Adrenal gland (tissue), 12 donors: ENCODE results near the gene UBE2L5. TPM values are rescaled to one million over a fixed set of nuclear protein-coding genes. Genes with fewer than 3 reads are reported as not detected.

Experiments
- DNase-seq, 7 donors: peaks; one replicate each; pipeline ENCODE4 v3.0.0-alpha.2; 2019 to 2020
- H3K27ac ChIP-seq, 5 donors: fragments of 200-600 bp; sonication (generic) in 4 of 5; 1 replicate in 3 of 5; 2 replicates in 2 of 5; pipeline versions ENCODE4 v1.5.1 to v1.8.0; 2016 to 2020; ENCODE audit warnings: mild to moderate bottlenecking in 1 of 5
- H3K27me3 ChIP-seq: fragments of 200-600 bp; 2 replicates; pipeline ENCODE4 v1.8.0; 2021
- H3K36me3 ChIP-seq, 2 donors: fragments of 200-600 bp; replicated peaks in 1 of 2; 1 replicate in 1 of 2; 2 replicates in 1 of 2; pipeline versions ENCODE4 v1.5.1 to v1.8.0; 2018 to 2022
- H3K4me1 ChIP-seq, 2 donors: fragments of 200-600 bp; replicated peaks in 1 of 2; 1 replicate in 1 of 2; 2 replicates in 1 of 2; pipeline versions ENCODE4 v1.5.1 to v1.8.0; 2018 to 2021
- H3K4me3 ChIP-seq, 4 donors: fragments of 200-600 bp; sonication (generic) in 3 of 4; one replicate each; pipeline ENCODE4 v1.5.1; 2016 to 2018
- H3K9me3 ChIP-seq, 3 donors: fragments of 200-600 bp; sonication (generic) in 1 of 3; replicated peaks in 1 of 3; 1 replicate in 2 of 3; 2 replicates in 1 of 3; pipeline versions ENCODE4 v1.5.1 to v1.8.0; 2016 to 2021
- CTCF ChIP-seq, 6 experiments: fragments of 450-650 bp in 4 of 6; fragments of 200-600 bp in 2 of 6; sonication (generic) in 1 of 6; IDR thresholded peaks; 1 replicate in 5 of 6; 2 replicates in 1 of 6; pipeline versions ENCODE4 v1.5.1 to v1.8.0; 2016 to 2021; ENCODE audit warnings: antibody characterized with exemption in 6 of 6, mild to moderate bottlenecking in 2 of 6, moderate library complexity in 1 of 6
- POLR2A ChIP-seq, 2 donors: fragments of 450-650 bp; IDR thresholded peaks; one replicate each; pipeline ENCODE4 v1.6.1; 2017; ENCODE audit warnings: antibody characterized with exemption in 2 of 2, mild to moderate bottlenecking in 2 of 2, moderate library complexity in 1 of 2
- WGBS, 4 donors: extraction: QIAGEN DNeasy Blood & Tissue Kit in 2 of 4; methylation state at CpG; one replicate each; pipeline versions ENCODE4 v1.1.5 to v1.1.7; 2013 to 2017; 5-methylcytosine and 5-hydroxymethylcytosine counted together
- intact Hi-C, 2 donors: fragments of 100-400 bp; cut with DNase I; formaldehyde crosslinking; loops; one replicate each; pipeline versions ENCODE4 v1.14.1 to v1.15.0; 2022 to 2023
- polyA plus RNA-seq, 3 donors: library from polyadenylated mRNA; stranded (reverse); fragments of 200-250 nt in 2 of 3; fragments of 350-450 nt in 1 of 3; fragmentation: Illumina TruSeq in 1 of 3; extraction: RNeasy Lipid Tissue Mini Kit (QIAGEN cat#74804) in 1 of 3; gene quantifications; one replicate each; pipeline ENCODE4 v1.2.3, GENCODE V29; 2013 to 2014
- total RNA-seq, 9 donors: library from RNA; depleted of rRNA in 4 of 9; stranded (reverse); fragments of >200 nt in 4 of 9; fragments of 120-200 nt in 1 of 9; fragmentation: NEBNext Ultra II Directional in 1 of 9; extraction: Animal tissue kit (Norgen Biotek cat#: 25700) in 1 of 9; gene quantifications; one replicate each; pipeline versions ENCODE4 v1.1.0 to v1.2.4, GENCODE V29; 2013 to 2023
- donor health status: healthy with polysubstance abuse.
- donor health status: Bipolar disorder and iron deficiency.
- donor health status: DM: yes; HTN: yes; CAD: no.
- donor health status: DM: no; HTN: no; CAD: no.
- donor health status: DM: no; HTN: no; CAD: no.
- donor health status: DM: yes; HTN: yes; CAD: no.

The UBE2L5 gene
- total and polyA plus RNA-seq, 12 donors = 0.03 to 0.28 (median 0.17) TPM; not detected in 8

- WGBS, 4 donors = 69 to 76% (median 72%) methylated on average over 3 of the region's 3 CpGs
- no peaks in the 10 kb centered on the region for H3K36me3 ChIP-seq
- H3K27ac ChIP-seq = no peak overlapping the region
- intact Hi-C loops = no loop called here
- no peaks in the 10 kb centered on the region for H3K27me3 ChIP-seq
- H3K4me3 ChIP-seq = no peak overlapping the region
- H3K9me3 ChIP-seq = no peaks in the 10 kb centered on the region
- no peak for DNase-seq
- no peaks in the 10 kb centered on the region for H3K4me1 ChIP-seq
- no peak for TF ChIP-seq POLR2A (IDR thresholded peaks at IDR 0.05)
- TF ChIP-seq CTCF (IDR thresholded peaks at IDR 0.05) = no peak
These were observed 13.7 kb downstream of the UBE2L5 start for GRCh38 chr13:30435911-30436451.

- intact Hi-C loops = no loop called here
These were observed 14.9 kb downstream of the UBE2L5 start for GRCh38 chr13:30437177-30437576.

GRCh38 chr13:30438286-30438685 is 16.0 kb downstream of the UBE2L5 start:
- peak in 1 of 7 donors; percentile 7 for DNase-seq
- intact Hi-C loops = no loop called here
- H3K4me1 ChIP-seq = no peaks in the 10 kb centered on the region
- H3K4me3 ChIP-seq = no peak overlapping the region
- no peak overlapping the region for H3K27ac ChIP-seq
- TF ChIP-seq CTCF (IDR thresholded peaks at IDR 0.05) (no peak), POLR2A (IDR thresholded peaks at IDR 0.05) (no peak)
- no peaks in the 10 kb centered on the region for H3K27me3 ChIP-seq
- 86 to 95% (median 93%) methylated on average over 3 of the region's 3 CpGs for WGBS, 4 donors
- no peaks in the 10 kb centered on the region for H3K36me3 ChIP-seq
- H3K9me3 ChIP-seq = no peaks in the 10 kb centered on the region

More at GRCh38 chr13:30437177-30437576, 14.9 kb downstream of the UBE2L5 start:
- no peak for DNase-seq
- 82 to 89% (median 86%) methylated on average over 8 of the region's 8 CpGs for WGBS, 4 donors
- H3K4me1 ChIP-seq = no peaks in the 10 kb centered on the region
- H3K27me3 ChIP-seq = no peaks in the 10 kb centered on the region
- H3K4me3 ChIP-seq = no peak overlapping the region
- no peaks in the 10 kb centered on the region for H3K36me3 ChIP-seq
- no peaks in the 10 kb centered on the region for H3K9me3 ChIP-seq
- no peak overlapping the region for H3K27ac ChIP-seq
- TF ChIP-seq CTCF (IDR thresholded peaks at IDR 0.05) (no peak), POLR2A (IDR thresholded peaks at IDR 0.05) (no peak)

GRCh38 chr13:30440910-30441703 is 18.8 kb downstream of the UBE2L5 start:
- H3K36me3 ChIP-seq = no peaks in the 10 kb centered on the region
- no peak overlapping the region for H3K4me3 ChIP-seq
- TF ChIP-seq POLR2A (IDR thresholded peaks at IDR 0.05) (no peak), CTCF (IDR thresholded peaks at IDR 0.05) (no peak)
- intact Hi-C loops = no loop called here
- WGBS, 4 donors = 58 to 65% (median 60%) methylated on average over 8 of the region's 8 CpGs
- peaks cover 3 to 8% of the 10 kb centered on the region in 2 donors for H3K4me1 ChIP-seq
- no peak overlapping the region for H3K27ac ChIP-seq
- no peaks in the 10 kb centered on the region for H3K27me3 ChIP-seq
- no peaks in the 10 kb centered on the region for H3K9me3 ChIP-seq
- no peak for DNase-seq
